ENCODE data around the gene ARRB1. TPM values are rescaled to one million over a fixed set of nuclear protein-coding genes. Genes with fewer than 3 reads are reported as not detected.
A peak's percentile ranks its signal among the peaks of the same experiment; 100 is the strongest.

ARRB1 gene
- total RNA-seq, 1 experiment from 2014 or later: 24.2 TPM

DNA sequence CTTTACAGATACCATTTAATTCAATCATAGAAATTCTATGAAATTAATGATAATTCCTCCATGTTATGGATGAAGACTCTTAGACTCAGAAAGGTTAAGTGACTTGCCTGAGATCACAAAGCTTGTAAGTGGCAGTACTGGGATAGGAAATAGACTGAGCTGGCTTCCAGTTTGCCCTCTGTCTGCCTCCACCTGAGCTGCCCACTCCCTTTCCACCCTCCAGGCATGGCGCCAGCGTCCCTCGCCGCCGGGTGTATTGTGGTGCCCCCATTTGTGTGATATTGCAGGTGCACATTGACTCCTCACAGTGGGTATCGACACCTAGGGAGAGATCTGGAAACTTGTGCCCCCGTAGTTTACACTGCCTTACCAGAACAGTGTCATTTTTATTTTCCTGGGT lies 38.5 kb upstream of the ARRB1 start:
- Histone ChIP-seq H4K20me1 (ENCODE audit: insufficient read depth) (no peaks in the 10 kb centered on the region), H2AFZ (ENCODE audit: low read depth, low read length, poor library complexity, severe bottlenecking) (no peak overlapping the region), H3K4me2 (ENCODE audit: low read length) (no peak overlapping the region), H3K4me3 (replicated peaks in 1 of 2; ENCODE audit: low read depth in 1 of 2, low read length in 2 of 2) (no peak overlapping the region), H3K9ac (ENCODE audit: low read length) (no peak overlapping the region), H3K27me3 (ENCODE audit: insufficient read depth, low read length) (no peaks in the 10 kb centered on the region), H3K9me2 (ENCODE audit: insufficient read depth) (no peaks in the 10 kb centered on the region), H3K79me2 (ENCODE audit: insufficient read depth, low read length) (no peaks in the 10 kb centered on the region), H3K36me3 (ENCODE audit: control insufficient read depth in 1 of 2, insufficient read depth in 2 of 2, low read length in 2 of 2) (no peaks in the 10 kb centered on the region), H3K9me3 (ENCODE audit: control insufficient read depth in 1 of 2, insufficient read depth in 1 of 2, low read depth in 1 of 2, low read length in 2 of 2) (no peaks in the 10 kb centered on the region), H3K27ac (ENCODE audit: low read depth, low read length) (no peak overlapping the region), H3K4me1 (ENCODE audit: control insufficient read depth in 1 of 2, insufficient read depth in 2 of 2, low read length in 2 of 2) (peaks cover 21 to 39% of the 10 kb centered on the region in 2 experiments)
- POLR2A ChIA-PET: interaction anchor here (0.7 kb wide), 1 partner anchor 9 kb away, joined by 3 read pairs; no protein-coding TSS in a partner anchor
- CTCF ChIA-PET: interaction anchor here (2.7 kb wide), 1 partner anchor 143 kb away, joined by 36 read pairs; no protein-coding TSS in a partner anchor
- TF ChIP-seq SP1 (IDR thresholded peaks at IDR 0.05; ENCODE audit: low read depth) (no peak), ELF1 (IDR thresholded peaks at IDR 0.05; ENCODE audit: borderline replicate concordance, low read depth) (no peak), EZH2phosphoT487 (IDR thresholded peaks at IDR 0.05; ENCODE audit: borderline replicate concordance) (no peak), POLR2A (IDR thresholded peaks at IDR 0.05; ENCODE audit: borderline replicate concordance, extremely low read depth, insufficient read depth, insufficient read length) (no peak)
- TF ChIP-seq, protein P1, sequence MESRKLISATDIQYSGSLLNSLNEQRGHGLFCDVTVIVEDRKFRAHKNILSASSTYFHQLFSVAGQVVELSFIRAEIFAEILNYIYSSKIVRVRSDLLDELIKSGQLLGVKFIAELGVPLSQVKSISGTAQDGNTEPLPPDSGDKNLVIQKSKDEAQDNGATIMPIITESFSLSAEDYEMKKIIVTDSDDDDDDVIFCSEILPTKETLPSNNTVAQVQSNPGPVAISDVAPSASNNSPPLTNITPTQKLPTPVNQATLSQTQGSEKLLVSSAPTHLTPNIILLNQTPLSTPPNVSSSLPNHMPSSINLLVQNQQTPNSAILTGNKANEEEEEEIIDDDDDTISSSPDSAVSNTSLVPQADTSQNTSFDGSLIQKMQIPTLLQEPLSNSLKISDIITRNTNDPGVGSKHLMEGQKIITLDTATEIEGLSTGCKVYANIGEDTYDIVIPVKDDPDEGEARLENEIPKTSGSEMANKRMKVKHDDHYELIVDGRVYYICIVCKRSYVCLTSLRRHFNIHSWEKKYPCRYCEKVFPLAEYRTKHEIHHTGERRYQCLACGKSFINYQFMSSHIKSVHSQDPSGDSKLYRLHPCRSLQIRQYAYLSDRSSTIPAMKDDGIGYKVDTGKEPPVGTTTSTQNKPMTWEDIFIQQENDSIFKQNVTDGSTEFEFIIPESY (IDR thresholded peaks at IDR 0.05; ENCODE audit: extremely low read depth, insufficient replicate concordance, low read length): no peak
- no TSS peak for BruUV-seq (replicated peaks)
- no peak for ATAC-seq
- RAD21 ChIA-PET (ENCODE audit: low non-redundant PET in 1 of 2, low total read pairs in 2 of 2, uncharacterized antibody in 2 of 2, unreplicated experiment in 2 of 2): no interaction called here
- intact Hi-C loops (cut with micrococcal nuclease): loop anchor here (5.0 kb wide), 2 partner anchors 57 to 477 kb away; no protein-coding TSS in a partner anchor
- DNase-seq (ENCODE audit: low read depth, low spot score): no peak

DNA sequence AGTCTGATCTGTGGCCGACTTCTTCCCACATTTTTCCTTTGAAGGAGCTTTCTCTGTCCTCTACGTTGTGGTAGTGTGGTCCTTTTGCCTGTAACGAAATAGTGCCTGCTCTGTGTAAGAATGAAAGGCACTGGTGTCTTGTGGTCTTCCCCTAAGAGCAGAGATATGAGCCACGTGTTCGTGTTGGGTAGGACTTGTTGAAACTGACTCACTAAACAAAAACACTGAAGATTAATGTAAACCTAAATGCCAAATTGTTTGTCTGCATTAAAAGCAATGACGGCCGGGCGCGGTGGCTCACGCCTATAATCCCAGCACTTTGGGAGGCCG lies 37.8 kb upstream of the ARRB1 start:
- POLR2A ChIA-PET: interaction anchor here (1.4 kb wide), 1 partner anchor 11 kb away, joined by 5 read pairs; no protein-coding TSS in a partner anchor
- Histone ChIP-seq H3K9me2 (ENCODE audit: insufficient read depth) (no peaks in the 10 kb centered on the region), H2AFZ (ENCODE audit: low read depth, low read length, poor library complexity, severe bottlenecking) (peak overlapping the region; percentile 98), H3K4me1 (ENCODE audit: control insufficient read depth in 1 of 2, insufficient read depth in 2 of 2, low read length in 2 of 2) (peaks cover 23 to 46% of the 10 kb centered on the region in 2 experiments), H3K79me2 (ENCODE audit: insufficient read depth, low read length) (no peaks in the 10 kb centered on the region), H4K20me1 (ENCODE audit: insufficient read depth) (no peaks in the 10 kb centered on the region), H3K4me2 (ENCODE audit: low read length) (peak overlapping the region; percentile 1; the same call in 1 of the 2 replicates), H3K27ac (ENCODE audit: low read depth, low read length) (no peak overlapping the region; the same call in 1 of the 2 replicates), H3K27me3 (ENCODE audit: insufficient read depth, low read length) (no peaks in the 10 kb centered on the region), H3K9me3 (ENCODE audit: control insufficient read depth in 1 of 2, insufficient read depth in 1 of 2, low read depth in 1 of 2, low read length in 2 of 2) (no peaks in the 10 kb centered on the region), H3K4me3 (replicated peaks in 1 of 2; ENCODE audit: low read depth in 1 of 2, low read length in 2 of 2) (no peak overlapping the region), H3K36me3 (ENCODE audit: control insufficient read depth in 1 of 2, insufficient read depth in 2 of 2, low read length in 2 of 2) (no peaks in the 10 kb centered on the region), H3K9ac (ENCODE audit: low read length) (no peak overlapping the region)
- no TSS peak for BruUV-seq (replicated peaks)
- CTCF ChIA-PET: interaction anchor here (0.6 to 7.1 kb wide), 7 partner anchors 22 to 508 kb away, joined by 3 to 57 read pairs (median 3); no protein-coding TSS in a partner anchor
- no peak for ATAC-seq
- no peak for DNase-seq (ENCODE audit: low read depth, low spot score)
- TF ChIP-seq EZH2phosphoT487 (IDR thresholded peaks at IDR 0.05; ENCODE audit: borderline replicate concordance): no peak
- TF ChIP-seq, protein P1 (IDR thresholded peaks at IDR 0.05; ENCODE audit: extremely low read depth, insufficient replicate concordance, low read length): no peak
- RAD21 ChIA-PET (ENCODE audit: low non-redundant PET in 1 of 2, low total read pairs in 2 of 2, uncharacterized antibody in 2 of 2, unreplicated experiment in 2 of 2): interaction anchor here in 1 of 2 experiments (1.6 kb wide), 1 partner anchor 109 kb away, joined by 3 read pairs; no protein-coding TSS in a partner anchor
- intact Hi-C loops (cut with micrococcal nuclease): loop anchor here (5.0 kb wide), 2 partner anchors 58 to 478 kb away; no protein-coding TSS in a partner anchor
